Stimulated activated CD8-positive, alpha-beta memory T cell treated with anti-CD3 and anti-CD28 coated beads, Interleukin-12 subunit alpha, Interleukin-12 subunit beta, amount 100 ng/mL, for 24 hours (primary cell): ENCODE measurements around the gene MEN1.
"Not testable (repeated sequence)": the region's sequence is repeated elsewhere in the genome, so short reads cannot be mapped to it uniquely, and the experiment has no call there.

Source experiments
- DNase-seq: peaks from one replicate; pipeline ENCODE4 v3.0.0-alpha.2; 2020; ENCODE audit errors: extremely low read depth

The MEN1 gene

DNA sequence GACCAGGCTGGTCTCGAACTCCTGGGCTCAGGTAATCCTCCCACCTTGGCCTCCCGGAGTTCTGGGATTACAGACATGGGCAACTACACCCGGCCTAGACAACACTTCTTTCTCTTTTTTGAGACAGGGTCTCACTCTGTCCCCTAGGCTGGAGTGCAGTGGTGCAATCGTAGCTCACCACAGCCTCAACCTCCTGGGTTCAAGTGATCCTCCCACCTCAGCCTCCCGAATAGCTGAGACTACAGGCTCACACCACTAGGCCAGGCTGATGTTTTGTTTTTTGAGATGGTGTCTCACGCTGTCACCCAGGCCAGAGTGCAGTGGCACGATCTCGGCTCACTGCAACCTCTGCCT lies 35.4 kb upstream of the MEN1 start:
- not testable (repeated sequence) for DNase-seq

DNA sequence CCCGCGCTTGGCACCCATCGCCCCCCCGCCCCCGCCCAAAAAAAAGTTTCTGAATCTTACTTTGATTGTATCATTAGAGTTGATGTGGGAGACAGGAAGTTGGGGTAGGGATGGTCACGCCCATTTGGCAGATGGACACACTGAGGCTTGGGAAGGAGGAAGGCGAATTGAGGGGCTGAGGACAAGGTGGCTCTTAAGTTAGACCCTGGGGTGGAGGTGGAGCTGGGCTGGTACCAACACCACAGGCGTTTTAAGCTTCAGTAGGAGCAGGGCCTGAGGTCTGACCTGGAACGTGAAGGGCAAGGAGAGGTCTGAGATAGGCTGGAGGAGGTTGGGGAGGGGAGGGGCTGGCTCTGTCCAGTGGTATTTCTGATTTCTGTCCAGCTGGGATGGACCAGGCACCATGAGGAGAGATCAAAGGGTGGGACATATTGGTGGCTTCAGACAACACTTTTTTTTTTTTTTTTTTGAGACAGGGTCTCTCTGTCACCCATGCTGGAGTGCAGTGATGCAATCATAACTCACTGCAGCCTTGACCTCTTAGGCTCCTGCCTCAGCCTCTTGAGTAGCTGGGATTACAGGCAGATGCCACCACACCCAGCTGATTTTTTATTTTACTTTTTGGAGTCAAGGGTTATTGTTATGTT lies 34.9 kb upstream of the MEN1 start:
- DNase-seq: no peak

DNA sequence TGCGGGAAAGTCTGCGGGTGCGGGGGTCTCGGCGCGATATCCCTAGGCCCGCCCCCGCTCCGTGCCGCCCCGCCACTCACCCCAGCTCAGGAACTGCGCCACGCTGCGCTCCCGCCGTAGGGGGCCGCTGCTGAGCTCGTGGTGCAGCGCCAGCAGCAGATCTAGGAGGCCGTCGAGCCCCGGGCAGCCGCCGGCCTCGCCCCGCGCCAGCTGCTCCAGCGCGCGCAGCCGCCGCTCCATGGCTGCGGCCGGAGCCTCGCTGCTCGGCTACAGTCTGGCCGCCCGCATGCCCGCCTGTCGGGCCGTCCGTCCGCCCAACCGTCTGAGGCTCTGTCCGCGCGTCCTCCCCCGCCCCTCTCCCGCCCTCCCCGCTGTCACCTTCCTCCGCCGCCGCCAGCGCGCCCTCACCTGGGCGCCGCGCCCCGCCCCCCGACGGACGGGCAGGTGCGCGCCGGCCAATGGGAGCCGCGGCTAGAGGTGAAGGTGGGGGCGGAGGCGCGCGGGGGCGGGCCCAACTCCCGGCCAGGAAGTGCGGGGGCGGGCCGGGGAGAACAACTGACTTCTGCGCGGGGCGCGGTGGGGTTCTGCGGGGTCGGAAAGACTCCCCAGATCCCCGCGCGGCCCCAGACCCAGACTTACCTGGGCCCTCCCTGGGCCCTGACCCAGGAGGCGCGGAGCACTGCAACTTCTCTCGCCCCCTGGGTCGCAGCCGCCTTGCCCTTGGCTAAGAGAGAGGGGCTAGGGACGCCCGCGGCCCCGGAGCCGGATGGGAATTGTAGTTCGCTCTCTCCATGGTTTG lies 34.2 kb upstream of the MEN1 start, which contains the start of gene CDC42BPG:
Gene CDC42BPG, minus strand, starts transcription at position 324 of the 799 bp plus-strand sequence. Its CDS starts 84 bp downstream, at position 240.
- DNase-seq: no peak

DNA sequence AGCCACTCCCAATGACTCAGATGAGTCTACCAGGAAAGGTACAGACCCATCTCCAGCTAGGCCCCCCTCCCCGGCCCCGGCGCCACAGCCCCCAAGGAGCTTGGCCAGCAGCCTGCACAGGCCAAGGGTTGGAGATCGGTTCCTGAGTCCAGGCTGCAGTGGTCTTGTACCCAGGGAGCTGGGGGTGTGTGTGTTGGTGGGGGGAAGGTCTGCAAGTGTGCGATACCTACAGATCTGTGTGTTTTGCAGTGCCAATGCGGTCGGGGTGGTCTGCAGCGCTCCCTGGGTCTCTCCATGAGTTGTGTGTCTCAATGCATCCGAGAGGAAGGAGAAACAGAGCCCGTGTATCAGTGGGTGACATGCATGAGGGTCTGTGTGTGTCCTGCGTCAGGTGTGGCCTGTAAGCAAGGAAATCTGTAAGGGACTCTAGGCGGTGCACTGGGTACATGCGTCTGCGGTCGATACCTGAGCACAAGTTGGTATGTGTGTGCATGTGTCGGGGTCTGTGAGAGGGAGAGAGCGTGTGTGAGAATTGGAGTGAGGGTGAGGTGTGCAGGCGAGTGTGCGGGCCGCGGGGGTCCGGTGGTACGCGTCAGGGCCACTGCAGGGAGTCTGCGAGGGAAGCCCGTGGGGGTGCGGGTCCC lies 33.5 kb upstream of the MEN1 start:
- no peak for DNase-seq

DNA sequence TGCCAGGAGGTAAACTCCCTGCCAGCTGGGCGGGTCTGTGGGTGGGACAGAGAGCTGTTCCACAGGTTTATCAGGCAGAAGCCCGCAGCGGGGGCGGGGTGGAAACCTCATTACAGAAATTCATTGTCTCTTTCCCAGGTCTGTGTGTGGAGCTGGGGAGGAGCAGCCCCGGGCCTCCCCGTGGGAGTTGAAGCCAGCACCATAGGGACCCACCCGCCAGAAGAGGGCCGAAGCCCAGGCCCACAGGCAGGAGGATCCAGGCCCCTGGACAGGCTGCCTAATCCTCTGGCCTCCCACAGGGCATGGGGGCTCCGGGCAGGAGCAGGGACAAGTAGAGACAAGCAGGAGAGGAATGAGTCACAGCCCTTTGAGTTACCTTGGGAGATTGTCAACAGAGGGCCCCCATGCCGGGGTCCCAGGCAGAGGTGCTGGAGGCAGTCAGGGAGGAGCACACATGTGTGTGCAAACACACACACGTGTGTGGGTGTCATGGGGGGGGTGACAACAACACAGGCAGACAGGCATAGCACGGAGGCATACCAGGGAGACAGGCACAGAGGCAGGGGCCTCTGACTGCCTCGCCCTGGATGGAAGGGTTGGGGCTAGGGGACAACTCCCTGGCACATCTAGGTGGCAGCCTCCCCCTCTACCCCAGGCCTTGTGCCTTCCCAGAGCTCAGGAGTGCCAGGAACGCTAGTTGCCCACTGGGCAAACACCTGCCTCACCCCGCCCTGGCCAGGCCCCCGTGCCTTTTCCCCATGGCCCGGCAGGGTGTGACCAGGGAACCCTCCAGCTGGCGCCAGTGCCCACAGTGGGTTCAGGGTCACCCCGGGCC lies 32.7 kb upstream of the MEN1 start:
- DNase-seq: no peak

DNA sequence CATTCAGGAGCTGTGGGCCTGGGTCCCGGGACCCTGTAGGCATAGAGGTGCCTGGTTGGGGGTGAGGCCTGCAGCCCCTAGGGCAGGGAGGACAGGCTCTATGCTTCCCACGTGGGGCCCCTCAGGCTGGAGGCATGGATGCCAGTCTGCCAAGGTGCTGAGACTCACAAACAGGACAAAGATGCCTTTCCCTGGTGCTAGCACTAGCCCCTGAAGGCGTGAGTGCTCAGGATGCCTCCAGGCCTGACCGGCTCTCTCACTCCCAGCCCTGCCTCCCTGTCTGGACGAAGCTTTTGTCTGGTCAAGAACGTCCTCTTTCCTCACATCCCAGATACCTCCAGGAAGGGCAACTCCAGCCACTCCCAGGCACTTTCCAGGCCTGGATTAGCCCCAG lies 32.0 kb upstream of the MEN1 start:
- no peak for DNase-seq

DNA sequence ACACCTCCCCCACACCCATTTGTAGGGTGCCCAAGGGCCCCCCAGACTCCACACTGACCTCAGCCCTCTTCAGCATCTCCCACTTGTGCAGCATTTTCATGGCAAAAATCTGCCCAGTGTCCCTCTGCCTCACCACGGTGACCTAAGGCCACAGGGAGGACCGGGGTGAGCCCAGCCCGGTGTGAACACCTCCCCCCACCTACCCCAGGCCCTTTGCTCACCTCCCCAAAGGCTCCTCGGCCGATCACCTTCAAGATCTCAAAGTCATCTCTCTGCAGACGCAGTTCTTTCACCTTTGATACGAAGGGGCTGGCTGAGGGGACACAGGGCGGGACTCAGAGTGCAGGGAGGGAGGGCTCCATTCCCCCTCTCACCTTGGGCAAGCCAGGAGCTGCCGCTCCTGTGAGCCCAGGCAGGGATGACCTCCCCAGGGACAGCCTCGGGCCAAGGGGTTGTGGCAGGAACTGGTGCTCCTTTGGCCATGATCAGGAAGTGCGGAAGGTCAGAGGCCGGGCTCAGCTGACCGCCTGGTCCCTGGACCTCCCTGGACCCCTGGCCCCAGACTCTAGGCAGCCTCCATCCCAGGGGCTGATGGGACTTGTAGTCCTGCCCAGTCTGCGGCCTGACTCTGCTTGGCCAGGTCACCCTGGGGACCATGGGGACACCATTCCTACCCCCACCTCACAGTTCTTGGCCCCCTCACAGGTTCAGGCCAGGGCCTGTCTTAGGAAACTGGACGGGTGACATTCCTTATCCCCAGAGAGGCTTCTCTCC lies 31.4 kb upstream of the MEN1 start:
- no peak for DNase-seq

DNA sequence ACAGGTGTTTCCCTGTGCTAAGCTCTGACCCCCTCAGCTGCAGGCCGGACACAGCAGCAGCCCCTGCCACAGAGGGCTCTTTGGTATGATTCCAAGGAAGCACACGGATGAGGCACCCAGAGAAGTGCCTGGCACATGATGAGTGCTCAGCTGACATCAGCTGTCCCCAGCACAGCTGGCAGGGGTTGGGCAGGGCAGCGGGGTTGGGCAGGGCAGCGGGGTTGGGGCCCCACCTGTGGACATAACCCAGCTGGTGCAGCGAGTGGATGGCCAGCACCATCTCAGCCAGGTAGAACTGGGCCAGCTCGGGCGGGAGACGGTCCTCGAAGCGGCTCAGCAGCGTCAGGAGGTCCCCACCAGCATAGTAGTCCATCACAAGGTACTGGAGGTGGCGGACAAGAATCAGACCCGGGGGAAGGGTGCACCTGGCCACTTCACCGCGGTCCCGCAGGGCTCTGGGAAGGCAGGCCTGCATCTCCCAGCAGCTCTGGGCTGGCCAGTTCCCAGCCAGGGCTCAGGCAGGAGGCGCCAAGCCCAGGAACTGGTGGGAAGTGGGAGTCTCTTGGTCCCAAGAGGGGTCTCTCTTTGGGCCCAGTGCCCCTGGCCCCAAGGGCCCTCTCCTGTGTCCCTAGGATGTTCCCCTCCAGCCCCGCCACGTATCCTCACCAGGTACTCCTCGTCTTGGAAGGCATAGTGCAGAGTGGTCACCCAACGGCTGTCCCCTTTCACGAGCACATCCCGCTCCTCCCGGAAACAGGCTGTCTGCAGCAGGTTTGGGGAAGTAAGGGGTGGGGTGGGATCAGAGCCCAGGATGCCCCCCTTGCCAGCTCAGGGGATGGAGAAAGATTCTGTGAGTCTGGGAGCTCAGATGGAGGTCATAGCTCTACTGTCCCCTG lies 29.8 kb upstream of the MEN1 start:
- no peak for DNase-seq

DNA sequence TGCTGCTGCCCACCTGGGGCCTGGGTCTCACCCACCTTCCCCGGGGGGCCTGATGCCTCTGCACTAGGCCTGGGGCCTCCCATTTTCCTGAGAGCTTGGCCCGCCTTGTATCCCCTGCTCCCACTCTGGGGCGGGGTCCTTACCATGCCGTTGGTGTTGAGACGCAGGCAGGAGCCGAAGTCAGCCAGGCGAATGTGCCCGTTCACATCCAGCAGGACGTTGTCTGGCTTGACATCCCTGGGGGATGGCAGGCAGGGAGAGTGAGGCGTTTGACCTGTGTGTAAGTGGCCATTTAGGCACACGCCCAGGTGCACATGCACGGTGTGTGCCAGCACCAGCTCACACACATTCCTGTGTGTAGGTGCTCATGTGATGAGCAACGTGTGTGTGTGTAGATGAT lies 29.0 kb upstream of the MEN1 start:
- no peak for DNase-seq

DNA sequence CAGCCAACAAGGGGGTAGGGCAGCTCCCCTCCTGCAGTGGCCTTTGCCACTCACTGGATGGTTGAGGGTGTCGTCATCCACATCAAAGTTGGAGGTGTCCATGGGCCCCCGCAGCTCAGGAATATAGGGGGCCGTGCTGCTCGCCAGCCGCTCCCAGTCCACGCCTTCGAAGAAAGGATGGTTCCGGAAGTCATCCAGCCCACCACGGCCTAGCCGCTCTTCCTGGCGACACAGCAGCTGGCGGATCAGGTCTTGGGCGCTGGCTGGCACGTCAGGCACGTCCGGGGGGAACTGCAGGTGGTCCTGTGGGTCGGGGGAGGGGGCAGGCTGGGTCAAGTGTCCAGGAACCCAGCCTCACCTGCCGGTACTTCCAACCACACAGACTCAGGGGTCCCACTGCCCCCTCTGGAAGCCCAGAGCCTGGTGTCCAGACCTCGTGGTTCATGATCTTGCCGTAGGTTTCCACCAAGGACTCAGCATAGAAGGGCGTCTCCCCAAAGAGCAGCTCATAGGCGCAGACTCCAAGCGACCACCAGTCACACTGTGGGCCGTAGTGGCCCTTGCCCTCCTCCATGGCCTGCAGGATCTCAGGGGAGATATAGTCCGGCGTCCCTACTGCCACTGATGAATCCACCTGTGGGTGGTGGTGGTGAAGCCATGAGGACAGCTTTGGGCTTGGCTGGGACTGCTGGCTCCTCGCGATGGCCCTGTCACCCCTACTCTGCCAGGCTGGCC lies 28.4 kb upstream of the MEN1 start:
- no peak for DNase-seq

DNA sequence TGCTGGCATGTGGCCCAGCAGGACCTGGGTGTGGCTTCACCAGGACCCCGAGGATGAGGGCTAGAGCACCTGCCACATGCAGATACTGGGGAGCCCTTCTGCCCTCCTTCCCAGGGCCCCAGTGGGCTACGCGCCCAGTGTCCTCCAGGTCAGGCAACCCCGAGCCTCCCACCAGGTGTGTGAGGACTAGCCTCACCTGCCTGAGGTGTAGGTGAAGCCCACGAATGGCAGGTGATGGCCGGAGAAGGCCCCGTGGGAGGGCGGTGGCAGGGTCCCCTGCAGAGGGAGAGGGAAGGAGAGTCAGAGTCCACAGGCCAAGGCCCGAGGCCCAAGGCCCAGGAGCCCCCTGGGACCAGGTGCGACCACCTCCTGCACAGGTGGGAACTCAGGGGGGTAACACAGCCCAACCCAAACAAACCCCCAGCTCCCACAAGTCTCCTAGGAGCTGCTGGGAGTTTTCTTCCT lies 27.6 kb upstream of the MEN1 start:
- DNase-seq: no peak

DNA sequence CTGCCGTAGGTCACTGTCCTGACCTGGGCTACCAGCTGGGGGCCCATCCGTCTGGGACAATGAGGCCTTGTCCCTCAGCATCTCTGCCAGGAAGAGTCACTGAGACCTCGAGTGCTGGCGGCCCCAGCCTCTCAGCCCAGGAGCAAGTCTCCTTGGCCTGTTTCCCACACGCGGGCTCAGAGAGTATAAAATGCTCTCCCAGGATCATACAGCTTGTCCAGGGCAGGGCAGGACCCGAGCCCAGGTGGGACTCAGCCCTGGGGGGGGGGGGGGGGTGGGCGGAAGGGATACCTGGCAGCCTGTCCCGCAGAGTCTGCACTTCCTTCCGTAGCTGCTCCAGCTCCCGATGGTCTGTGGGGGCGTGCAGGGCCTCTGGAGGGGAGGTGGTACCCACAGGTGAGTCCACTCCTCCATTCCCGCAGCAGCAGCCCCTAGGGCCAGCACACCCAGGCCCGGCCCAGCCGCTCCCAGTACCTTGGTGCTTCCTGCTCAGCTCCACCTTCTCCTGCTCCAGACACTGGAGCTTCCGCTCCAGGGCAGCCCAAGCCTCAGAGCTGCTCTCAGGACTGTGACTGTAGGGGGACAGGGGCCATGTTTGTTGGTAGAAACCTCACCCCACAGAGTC lies 26.2 kb upstream of the MEN1 start:
- DNase-seq: no peak

DNA sequence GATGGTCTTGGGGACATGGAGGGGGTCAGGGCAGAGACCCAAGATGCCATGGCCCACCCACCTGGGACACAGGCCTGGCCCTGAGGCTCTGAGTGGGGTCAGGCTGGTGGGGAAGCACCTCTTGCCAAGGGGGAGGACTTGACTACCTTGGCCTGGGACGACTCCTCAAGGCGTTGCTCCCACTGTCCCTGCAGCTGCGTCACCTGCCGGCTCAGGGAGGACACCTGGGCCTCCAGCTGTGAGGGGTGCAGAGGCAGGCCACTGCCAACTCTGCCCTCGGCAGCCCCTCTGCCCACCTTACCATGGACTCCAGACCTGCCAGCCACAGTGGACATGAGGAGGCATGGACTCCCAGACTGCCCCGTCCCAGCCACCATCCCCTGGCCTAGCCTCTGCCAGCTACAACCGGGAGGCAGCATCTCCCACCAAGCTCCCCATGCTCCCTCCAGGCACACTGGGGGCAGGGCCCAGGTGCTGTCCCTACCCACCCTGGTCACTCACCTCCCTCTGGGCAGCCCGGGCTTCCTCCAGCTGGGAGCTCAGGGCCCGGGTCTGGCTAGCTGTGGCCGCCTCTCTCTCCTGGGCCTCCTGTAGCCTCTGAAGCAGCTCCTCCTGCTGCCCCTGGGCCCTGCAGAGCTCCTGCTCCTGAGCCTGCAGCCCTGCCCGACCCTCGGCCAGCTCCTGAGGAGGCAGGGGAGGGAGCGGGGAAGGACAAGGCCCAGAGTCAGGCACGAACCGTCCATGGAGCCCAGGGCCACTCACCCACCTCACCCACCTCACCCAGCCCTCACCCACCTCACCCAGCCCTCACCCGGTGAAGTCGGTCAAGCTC lies 25.5 kb upstream of the MEN1 start:
- no peak for DNase-seq

DNA sequence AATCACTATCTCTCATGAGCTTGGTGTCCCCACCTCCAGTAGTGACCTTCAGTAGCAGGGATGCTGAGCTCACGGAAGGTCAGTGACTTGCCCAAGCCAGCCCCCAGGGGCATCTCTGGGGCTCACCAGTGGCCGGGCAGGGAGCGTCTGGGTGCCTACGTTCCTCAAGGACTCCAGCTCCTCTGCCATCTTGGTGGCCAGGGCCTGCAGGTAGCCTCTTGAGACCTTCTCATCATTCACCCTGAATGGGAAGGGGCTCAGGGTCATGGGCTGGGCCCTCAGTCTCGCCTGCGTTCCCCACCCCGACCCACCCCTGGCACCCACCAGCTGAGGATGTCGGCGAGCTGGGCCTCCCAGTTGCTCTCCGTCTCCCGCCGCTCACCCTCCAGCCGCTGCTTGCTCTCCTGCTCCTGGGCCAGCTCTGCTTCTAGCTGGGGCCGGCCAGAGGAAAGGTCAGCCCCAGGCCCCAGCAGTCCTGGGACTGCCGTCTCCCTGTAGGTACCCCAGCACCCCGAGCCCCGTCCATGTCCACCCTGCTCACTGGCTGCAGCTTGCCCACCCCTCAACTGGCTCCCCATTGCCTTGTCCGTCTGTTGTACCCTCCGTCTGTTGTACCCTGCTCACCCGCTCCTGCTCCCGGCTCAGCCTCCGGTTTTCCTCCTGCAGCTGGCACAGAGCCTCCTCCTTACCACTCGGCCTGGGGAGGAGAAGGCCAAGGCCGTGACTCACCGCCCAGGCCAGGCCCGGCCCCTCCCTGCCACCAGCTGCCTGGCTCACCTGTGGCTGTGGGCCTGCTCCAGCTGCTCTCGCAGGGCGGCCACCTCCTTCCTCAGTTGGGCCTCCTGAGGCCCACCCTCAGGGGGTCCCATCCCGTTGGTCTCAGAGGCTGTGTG lies 24.6 kb upstream of the MEN1 start:
- DNase-seq: no peak

DNA sequence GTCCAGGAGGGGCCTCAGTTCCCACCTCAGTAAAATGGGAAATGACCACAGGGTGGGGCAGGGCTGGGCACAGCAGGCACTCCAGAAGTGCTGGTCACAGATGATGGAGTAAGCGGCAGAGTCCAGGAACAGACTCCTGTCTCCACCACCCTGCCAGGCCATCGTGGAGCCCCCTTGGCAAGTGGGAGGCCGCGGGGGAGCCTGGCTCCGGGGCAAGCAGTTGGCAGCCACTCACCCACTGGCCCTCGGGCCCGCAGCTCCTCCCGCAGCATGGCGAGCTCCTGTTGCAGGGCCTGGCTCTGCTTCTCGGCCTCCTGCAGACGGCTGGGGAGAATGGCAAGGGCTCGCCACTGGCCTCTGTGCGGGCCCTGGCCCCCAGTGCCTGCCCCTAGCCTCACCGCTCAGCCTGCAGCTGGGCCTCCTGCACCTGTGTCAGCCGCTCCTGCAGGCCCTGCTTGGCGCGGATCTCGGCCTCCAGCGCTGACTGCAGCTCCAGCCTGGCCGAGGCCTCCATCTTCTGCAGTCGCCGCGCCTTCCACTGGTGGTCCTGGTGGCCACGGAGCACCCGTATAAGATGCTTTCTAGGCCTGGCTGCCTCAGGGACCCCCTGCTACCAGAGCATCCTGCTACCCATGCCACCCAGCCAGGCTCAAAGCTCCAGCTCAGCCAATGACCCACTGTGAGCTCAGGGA lies 23.8 kb upstream of the MEN1 start:
- DNase-seq: no peak

DNA sequence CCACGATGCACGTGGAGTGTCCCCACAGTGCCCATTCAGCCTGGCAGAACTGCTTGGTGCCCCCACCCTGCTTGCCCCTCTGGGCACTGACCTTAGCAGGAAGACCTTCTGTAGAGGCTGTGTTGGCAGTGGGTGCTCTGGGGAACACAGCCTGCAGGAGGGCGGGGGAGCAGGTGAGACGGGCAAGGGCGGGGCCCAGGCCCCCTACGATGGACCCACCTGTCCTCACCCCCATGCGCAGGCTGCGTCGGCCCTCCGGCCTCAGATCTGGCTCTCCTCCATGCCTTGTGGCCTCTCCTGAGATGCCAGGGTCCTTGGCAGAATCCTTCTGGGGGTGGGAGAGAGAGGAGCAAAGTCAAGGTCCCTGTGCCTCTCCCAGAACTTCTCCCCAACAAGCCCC lies 23.2 kb upstream of the MEN1 start:
- DNase-seq: no peak

DNA sequence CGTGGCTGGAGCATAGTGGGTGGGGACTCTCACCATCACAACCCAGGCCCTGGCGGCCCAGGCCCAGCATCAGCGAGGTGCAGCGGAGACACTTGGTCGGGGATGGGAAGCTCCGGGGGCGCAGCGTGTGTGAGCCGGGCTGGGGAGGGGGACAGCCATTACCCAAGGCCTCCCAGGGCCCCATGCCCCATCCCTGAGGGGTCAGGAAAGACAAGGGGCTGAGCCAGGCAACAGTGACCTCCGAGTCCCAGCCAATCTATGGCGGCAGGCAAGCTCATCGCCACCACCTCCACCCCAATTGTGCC lies 22.8 kb upstream of the MEN1 start:
- DNase-seq: no peak
